Activated CD4-positive, alpha-beta T cell treated with anti-CD3 and anti-CD28 coated beads, Interleukin-2, amount 10 ng/mL, durations not matched to agents 7 days and 5 days (primary cell): ENCODE measurements around the gene PTPRE. TPM values are rescaled to one million over a fixed set of nuclear protein-coding genes. Genes with fewer than 3 reads are reported as not detected.

Experiments
- CTCF ChIA-PET: fragments of 350-600 bp; sonication (Branson Sonifier 250); formaldehyde crosslinking; loops from one replicate; lab custom pipeline; 2021; ENCODE audit warnings: antibody characterized with exemption; lab: Charles Lee
- POLR2A ChIA-PET: fragments of 350-600 bp; sonication (Branson Sonifier 250); formaldehyde crosslinking; loops from one replicate; lab custom pipeline; 2021; ENCODE audit warnings: antibody characterized with exemption; lab: Charles Lee
- DNase-seq: peaks from one replicate; pipeline ENCODE4 v3.0.0-alpha.2; 2020
- H3K27ac Mint-ChIP-seq: one replicate; pipeline ENCODE4 v1.8.0; 2021; ENCODE audit warnings: mild to moderate bottlenecking, moderate library complexity, mixed read lengths
- H3K27me3 Mint-ChIP-seq: one replicate; pipeline ENCODE4 v1.8.0; 2021; ENCODE audit warnings: mixed read lengths
- H3K36me3 Mint-ChIP-seq: one replicate; pipeline ENCODE4 v1.8.0; 2021; ENCODE audit warnings: low read depth, mixed read lengths
- H3K4me1 Mint-ChIP-seq: one replicate; pipeline ENCODE4 v1.8.0; 2021; ENCODE audit warnings: mixed read lengths
- H3K4me3 Mint-ChIP-seq: one replicate; pipeline ENCODE4 v1.8.0; 2021; ENCODE audit warnings: mild to moderate bottlenecking, moderate library complexity, mixed read lengths
- H3K9me3 Mint-ChIP-seq: one replicate; pipeline ENCODE4 v1.8.0; 2021; ENCODE audit warnings: mixed read lengths
- total RNA-seq, 2 experiments: library from RNA; stranded (reverse); gene quantifications; one replicate each; pipeline ENCODE4 v1.2.3, GENCODE V29; 2021

The PTPRE gene
- total RNA-seq, 2 experiments from 2014 or later: 24.1 to 25.6 TPM

GRCh38 chr10:128036746-128037543 is 130.0 kb downstream of the PTPRE start:
- H3K4me3 Mint-ChIP-seq: no peak overlapping the region
- H3K9me3 Mint-ChIP-seq: no peaks in the 10 kb centered on the region
- H3K4me1 Mint-ChIP-seq: no peaks in the 10 kb centered on the region
- H3K36me3 Mint-ChIP-seq: no peaks in the 10 kb centered on the region
- ChIA-PET CTCF (interaction anchor here (2.1 to 3.7 kb wide), 5 partner anchors 8 to 28 kb away, joined by 8 to 25 read pairs (median 16); no protein-coding TSS in a partner anchor), POLR2A (no interaction called here)
- peak overlapping the region; percentile 26 for H3K27ac Mint-ChIP-seq
- peaks cover 2% of the 10 kb centered on the region for H3K27me3 Mint-ChIP-seq
- DNase-seq: no peak

GRCh38 chr10:128040096-128040495 is 133.2 kb downstream of the PTPRE start:
- Mint-ChIP-seq H3K4me1 (no peaks in the 10 kb centered on the region), H3K9me3 (no peaks in the 10 kb centered on the region), H3K27ac (no peak overlapping the region), H3K36me3 (no peaks in the 10 kb centered on the region), H3K4me3 (no peak overlapping the region), H3K27me3 (peaks cover 2% of the 10 kb centered on the region)
- ChIA-PET CTCF (interaction anchor here (1.2 to 2.0 kb wide), 4 partner anchors 20 to 37 kb away, joined by 3 to 6 read pairs (median 3); no protein-coding TSS in a partner anchor), POLR2A (no interaction called here)
- no peak for DNase-seq

GRCh38 chr10:128040681-128041080 is 133.8 kb downstream of the PTPRE start:
- CTCF ChIA-PET: interaction anchor here (1.2 to 2.0 kb wide), 4 partner anchors 20 to 36 kb away, joined by 3 to 6 read pairs (median 3); no protein-coding TSS in a partner anchor
- no peak overlapping the region for H3K4me3 Mint-ChIP-seq
- H3K27me3 Mint-ChIP-seq: peaks cover 2% of the 10 kb centered on the region

GRCh38 chr10:128042131-128042610 is 135.3 kb downstream of the PTPRE start:
- no peaks in the 10 kb centered on the region for H3K27me3 Mint-ChIP-seq
- no peak for DNase-seq
- H3K4me1 Mint-ChIP-seq: peaks cover 12% of the 10 kb centered on the region
- ChIA-PET CTCF (no interaction called here), POLR2A (no interaction called here)
- no peaks in the 10 kb centered on the region for H3K9me3 Mint-ChIP-seq
- H3K36me3 Mint-ChIP-seq: no peaks in the 10 kb centered on the region
- H3K4me3 Mint-ChIP-seq: no peak overlapping the region
- H3K27ac Mint-ChIP-seq: no peak overlapping the region

More at GRCh38 chr10:128040681-128041080, 133.8 kb downstream of the PTPRE start:
- POLR2A ChIA-PET: no interaction called here
- H3K27ac Mint-ChIP-seq: no peak overlapping the region
- H3K4me1 Mint-ChIP-seq: no peaks in the 10 kb centered on the region
- no peaks in the 10 kb centered on the region for H3K36me3 Mint-ChIP-seq
- H3K9me3 Mint-ChIP-seq: no peaks in the 10 kb centered on the region
- DNase-seq: no peak

- Mint-ChIP-seq H3K27ac (no peak overlapping the region), H3K4me3 (no peak overlapping the region), H3K9me3 (no peaks in the 10 kb centered on the region), H3K36me3 (peaks cover 7% of the 10 kb centered on the region), H3K4me1 (peaks cover 24% of the 10 kb centered on the region), H3K27me3 (no peaks in the 10 kb centered on the region)
- POLR2A ChIA-PET: no interaction called here
- CTCF ChIA-PET: interaction anchor here (1.2 to 1.7 kb wide), 3 partner anchors 19 to 26 kb away, joined by 3 to 7 read pairs (median 3); no protein-coding TSS in a partner anchor
- no peak for DNase-seq
Observed at GRCh38 chr10:128043259-128044045, 136.5 kb downstream of the PTPRE start.

GRCh38 chr10:128044186-128044585 is 137.3 kb downstream of the PTPRE start:
- H3K4me3 Mint-ChIP-seq: no peak overlapping the region
- ChIA-PET CTCF (interaction anchor here (1.3 to 1.7 kb wide), 2 partner anchors 18 to 25 kb away, joined by 3 to 7 read pairs; no protein-coding TSS in a partner anchor), POLR2A (no interaction called here)
- H3K27me3 Mint-ChIP-seq: no peaks in the 10 kb centered on the region
- peaks cover 31% of the 10 kb centered on the region for H3K4me1 Mint-ChIP-seq
- no peak for DNase-seq
- H3K36me3 Mint-ChIP-seq: peaks cover 12% of the 10 kb centered on the region
- H3K9me3 Mint-ChIP-seq: no peaks in the 10 kb centered on the region
- H3K27ac Mint-ChIP-seq: no peak overlapping the region

- Mint-ChIP-seq H3K27ac (peak overlapping the region; percentile 33), H3K36me3 (peaks cover 21% of the 10 kb centered on the region), H3K4me1 (peaks cover 40% of the 10 kb centered on the region), H3K27me3 (no peaks in the 10 kb centered on the region), H3K9me3 (no peaks in the 10 kb centered on the region), H3K4me3 (no peak overlapping the region)
- ChIA-PET CTCF (interaction anchor here (1.3 to 1.7 kb wide), 3 partner anchors 9 to 24 kb away, joined by 3 to 8 read pairs (median 7); no protein-coding TSS in a partner anchor), POLR2A (no interaction called here)
- no peak for DNase-seq
Observed at GRCh38 chr10:128044961-128045832, 138.3 kb downstream of the PTPRE start.

- Mint-ChIP-seq H3K9me3 (no peaks in the 10 kb centered on the region), H3K4me1 (peaks cover 46% of the 10 kb centered on the region), H3K4me3 (no peak overlapping the region), H3K27ac (peak overlapping the region; percentile 97), H3K36me3 (peaks cover 26% of the 10 kb centered on the region), H3K27me3 (no peaks in the 10 kb centered on the region)
- POLR2A ChIA-PET: no interaction called here
- DNase-seq: no peak
- CTCF ChIA-PET: interaction anchor here (1.3 kb wide), 1 partner anchor 10 kb away, joined by 8 read pairs; no protein-coding TSS in a partner anchor
Observed at GRCh38 chr10:128045833-128046120, 138.9 kb downstream of the PTPRE start.

GRCh38 chr10:128046156-128046952 is 139.5 kb downstream of the PTPRE start:
- ChIA-PET POLR2A (no interaction called here), CTCF (interaction anchor here (0.8 to 3.3 kb wide), 6 partner anchors 11 to 29 kb away, joined by 3 to 23 read pairs (median 4); no protein-coding TSS in a partner anchor)
- no peak for DNase-seq
- Mint-ChIP-seq H3K27me3 (no peaks in the 10 kb centered on the region), H3K36me3 (peaks cover 31% of the 10 kb centered on the region), H3K4me3 (peak overlapping the region; percentile 13), H3K4me1 (peaks cover 50% of the 10 kb centered on the region), H3K27ac (peak overlapping the region; percentile 97), H3K9me3 (no peaks in the 10 kb centered on the region)

GRCh38 chr10:128046953-128047290 is 140.0 kb downstream of the PTPRE start:
- no peak for DNase-seq
- Mint-ChIP-seq H3K36me3 (peaks cover 34% of the 10 kb centered on the region), H3K9me3 (no peaks in the 10 kb centered on the region), H3K27me3 (no peaks in the 10 kb centered on the region), H3K4me3 (peak overlapping the region; percentile 91), H3K27ac (peak overlapping the region; percentile 97), H3K4me1 (peaks cover 53% of the 10 kb centered on the region)
- POLR2A ChIA-PET: interaction anchor here (1.4 kb wide), 1 partner anchor 16 kb away, joined by 12 read pairs; no protein-coding TSS in a partner anchor
- CTCF ChIA-PET: interaction anchor here (0.8 to 3.3 kb wide), 8 partner anchors 10 to 28 kb away, joined by 3 to 23 read pairs (median 4); no protein-coding TSS in a partner anchor

GRCh38 chr10:128047351-128047750 is 140.4 kb downstream of the PTPRE start:
- peaks cover 57% of the 10 kb centered on the region for H3K4me1 Mint-ChIP-seq

More at GRCh38 chr10:128047351-128047750, 140.4 kb downstream of the PTPRE start:
- H3K27ac Mint-ChIP-seq: peak overlapping the region; percentile 97
- H3K27me3 Mint-ChIP-seq: no peaks in the 10 kb centered on the region
- POLR2A ChIA-PET: interaction anchor here (1.4 kb wide), 1 partner anchor 15 kb away, joined by 12 read pairs; no protein-coding TSS in a partner anchor
- CTCF ChIA-PET: interaction anchor here (0.9 to 3.3 kb wide), 7 partner anchors 9 to 28 kb away, joined by 3 to 23 read pairs (median 4); no protein-coding TSS in a partner anchor
- no peaks in the 10 kb centered on the region for H3K9me3 Mint-ChIP-seq
- peak overlapping the region; percentile 91 for H3K4me3 Mint-ChIP-seq
- H3K36me3 Mint-ChIP-seq: peaks cover 39% of the 10 kb centered on the region
- DNase-seq: peak; percentile 91
